LoVo (cell line): ENCODE measurements around the gene TRMT44.

Experiments used
- DNase-seq: peaks from one replicate; pipeline ENCODE4 v3.0.0-alpha.2; 2016; ENCODE audit warnings: low spot score

TRMT44 gene

GRCh38 chr4:8434251-8435073 is 6.1 kb upstream of the TRMT44 start:
- no peak for DNase-seq

- DNase-seq = peak; percentile 8
Observed at GRCh38 chr4:8435656-8436121, 4.9 kb upstream of the TRMT44 start.

GRCh38 chr4:8437281-8437680 is 3.3 kb upstream of the TRMT44 start:
- peak; percentile 8 for DNase-seq

- DNase-seq = no peak
Observed at GRCh38 chr4:8438743-8439142, 1.8 kb upstream of the TRMT44 start.

GRCh38 chr4:8439168-8439567 is 1.4 kb upstream of the TRMT44 start:
- peak; percentile 1 for DNase-seq

- DNase-seq = peak; percentile 67
Observed at GRCh38 chr4:8439914-8440491, 574 bp upstream of the TRMT44 start.

- no peak for DNase-seq
Observed at GRCh38 chr4:8441499-8442091, 1.0 kb downstream of the TRMT44 start.

- DNase-seq = no peak
Observed at GRCh38 chr4:8442596-8443358, 2.2 kb downstream of the TRMT44 start.

GRCh38 chr4:8443801-8444200 is 3.2 kb downstream of the TRMT44 start:
- DNase-seq = no peak

GRCh38 chr4:8446122-8446521 is 5.5 kb downstream of the TRMT44 start:
- DNase-seq = no peak

- no peak for DNase-seq
Observed at GRCh38 chr4:8451440-8452182, 11.0 kb downstream of the TRMT44 start.

GRCh38 chr4:8453957-8454356 is 13.4 kb downstream of the TRMT44 start:
- DNase-seq = no peak

GRCh38 chr4:8457646-8458252 is 17.2 kb downstream of the TRMT44 start:
- DNase-seq = no peak

GRCh38 chr4:8459867-8460445 is 19.4 kb downstream of the TRMT44 start:
- DNase-seq = no peak

GRCh38 chr4:8461086-8461485 is 20.5 kb downstream of the TRMT44 start:
- DNase-seq = no peak

GRCh38 chr4:8461616-8462015 is 21.0 kb downstream of the TRMT44 start:
- DNase-seq = no peak

- no peak for DNase-seq
Observed at GRCh38 chr4:8463811-8464210, 23.2 kb downstream of the TRMT44 start.

- DNase-seq = no peak
Observed at GRCh38 chr4:8464381-8464780, 23.8 kb downstream of the TRMT44 start.

- no peak for DNase-seq
Observed at GRCh38 chr4:8465615-8466611, 25.3 kb downstream of the TRMT44 start.

GRCh38 chr4:8467016-8467415 is 26.4 kb downstream of the TRMT44 start:
- DNase-seq = no peak
